ENCODE measurements around the gene ATP1A1. TPM values are rescaled to one million over a fixed set of nuclear protein-coding genes. Genes with fewer than 3 reads are reported as not detected.

Gene ATP1A1
- total and polyA plus RNA-seq, 2 donors (not counting 3 experiments of a cell fraction or from before 2014, with no cell fraction given), result 263 to 325 TPM

- dilution Hi-C loops (cut with MboI; ENCODE audit: extremely low pct_ligation_motif_present, low sequenced_read_pairs), result no loop called here
These were observed 75.8 kb downstream of the ATP1A1 start for GRCh38 chr1:116448785-116449385.

More at GRCh38 chr1:116448785-116449385, 75.8 kb downstream of the ATP1A1 start:
- H3K9me3 ChIP-seq (replicated peaks; ENCODE audit: control insufficient read depth, insufficient read depth, low read length), result no peaks in the 10 kb centered on the region
- DNase-seq (ENCODE audit: low read depth, low spot score) (no peak), FAIRE-seq (peak; percentile 42)
- H3K27ac ChIP-seq (ENCODE audit: insufficient read depth, low read depth, low read length), result no peak overlapping the region
- H3K27me3 ChIP-seq (ENCODE audit: control insufficient read depth in 2 of 2, insufficient read depth in 2 of 2, low read length in 2 of 2), result no peaks in the 10 kb centered on the region
- TF ChIP-seq GATA2 (IDR thresholded peaks at IDR 0.05; ENCODE audit: insufficient read depth, insufficient read length, low read depth, low read length) (no peak), EZH2 (IDR thresholded peaks at IDR 0.05; ENCODE audit: borderline replicate concordance, low read depth, low read length, severe bottlenecking) (no peak), CTCF (IDR thresholded peaks at IDR 0.05; ENCODE audit: extremely low read depth in 1 of 2, insufficient read depth in 1 of 2, low read depth in 1 of 2, low read length in 2 of 2) (no peak), FOS (IDR thresholded peaks at IDR 0.05; ENCODE audit: borderline replicate concordance, insufficient read depth, low read length) (no peak), POLR2AphosphoS5 (IDR thresholded peaks at IDR 0.05; ENCODE audit: insufficient read depth, low read depth, low read length) (no peak), MAX (IDR thresholded peaks at IDR 0.05; ENCODE audit: insufficient read depth, insufficient read length) (no peak), MYC (IDR thresholded peaks at IDR 0.05; ENCODE audit: low read depth, low read length) (no peak), JUN (IDR thresholded peaks at IDR 0.05; ENCODE audit: borderline replicate concordance, insufficient read depth, insufficient read length, low read depth) (no peak), POLR2A (IDR thresholded peaks at IDR 0.05; ENCODE audit: low read depth, low read length) (no peak)
- no peaks in the 10 kb centered on the region for H3K36me3 ChIP-seq (ENCODE audit: control insufficient read depth in 2 of 2, extremely low read depth in 1 of 2, insufficient read depth in 2 of 2, low read length in 2 of 2)
- H3K9ac ChIP-seq (replicated peaks; ENCODE audit: extremely low read depth, insufficient read depth, low read length), result no peak overlapping the region
- H3K4me3 ChIP-seq (replicated peaks in 1 of 3; ENCODE audit: insufficient read depth in 1 of 3, low read depth in 1 of 3, low read length in 3 of 3), result no peak overlapping the region
- H3K9me1 ChIP-seq (replicated peaks; ENCODE audit: control insufficient read depth, extremely low read depth, insufficient read depth, low read length), result no peaks in the 10 kb centered on the region
- no peaks in the 10 kb centered on the region for H3K4me1 ChIP-seq (ENCODE audit: control insufficient read depth, extremely low read depth, insufficient read depth, low read length)
- CTCF ChIA-PET, result interaction anchor here (2.3 kb wide), 1 partner anchor 36 kb away, joined by 14 read pairs; no protein-coding TSS in a partner anchor
- H4K20me1 ChIP-seq (replicated peaks; ENCODE audit: control insufficient read depth, extremely low read depth, insufficient read depth, low read length), result no peaks in the 10 kb centered on the region
- no peak overlapping the region for H3K4me2 ChIP-seq (ENCODE audit: insufficient read depth, low read length)
- BruUV-seq (replicated peaks), result no TSS peak
- no peaks in the 10 kb centered on the region for H3K79me2 ChIP-seq (ENCODE audit: control insufficient read depth, insufficient read depth, low read length)
- intact Hi-C loops (cut with micrococcal nuclease), result no loop called here
- POLR2A ChIA-PET, result no interaction called here
- H2AFZ ChIP-seq (ENCODE audit: low read depth, low read length), result no peak overlapping the region
